ENCODE measurements around the gene GDF9.

- TF ChIP-seq, protein P1, sequence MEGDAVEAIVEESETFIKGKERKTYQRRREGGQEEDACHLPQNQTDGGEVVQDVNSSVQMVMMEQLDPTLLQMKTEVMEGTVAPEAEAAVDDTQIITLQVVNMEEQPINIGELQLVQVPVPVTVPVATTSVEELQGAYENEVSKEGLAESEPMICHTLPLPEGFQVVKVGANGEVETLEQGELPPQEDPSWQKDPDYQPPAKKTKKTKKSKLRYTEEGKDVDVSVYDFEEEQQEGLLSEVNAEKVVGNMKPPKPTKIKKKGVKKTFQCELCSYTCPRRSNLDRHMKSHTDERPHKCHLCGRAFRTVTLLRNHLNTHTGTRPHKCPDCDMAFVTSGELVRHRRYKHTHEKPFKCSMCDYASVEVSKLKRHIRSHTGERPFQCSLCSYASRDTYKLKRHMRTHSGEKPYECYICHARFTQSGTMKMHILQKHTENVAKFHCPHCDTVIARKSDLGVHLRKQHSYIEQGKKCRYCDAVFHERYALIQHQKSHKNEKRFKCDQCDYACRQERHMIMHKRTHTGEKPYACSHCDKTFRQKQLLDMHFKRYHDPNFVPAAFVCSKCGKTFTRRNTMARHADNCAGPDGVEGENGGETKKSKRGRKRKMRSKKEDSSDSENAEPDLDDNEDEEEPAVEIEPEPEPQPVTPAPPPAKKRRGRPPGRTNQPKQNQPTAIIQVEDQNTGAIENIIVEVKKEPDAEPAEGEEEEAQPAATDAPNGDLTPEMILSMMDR (conservative IDR thresholded peaks at IDR 0.05; ENCODE audit: low read length), result no peak
- no peak for TF ChIP-seq EZH2phosphoT487 (IDR thresholded peaks at IDR 0.05; ENCODE audit: borderline replicate concordance, low read depth, low read length)
Observed at GRCh38 chr5:132839426-132840301, 26.6 kb downstream of the GDF9 start.

Measured in OCI-LY7 (cell line).